ENCODE measurements around the gene PTPRR.
"Not testable (repeated sequence)": the region's sequence is repeated elsewhere in the genome, so short reads cannot be mapped to it uniquely, and the experiment has no call there.

Gene PTPRR

DNA sequence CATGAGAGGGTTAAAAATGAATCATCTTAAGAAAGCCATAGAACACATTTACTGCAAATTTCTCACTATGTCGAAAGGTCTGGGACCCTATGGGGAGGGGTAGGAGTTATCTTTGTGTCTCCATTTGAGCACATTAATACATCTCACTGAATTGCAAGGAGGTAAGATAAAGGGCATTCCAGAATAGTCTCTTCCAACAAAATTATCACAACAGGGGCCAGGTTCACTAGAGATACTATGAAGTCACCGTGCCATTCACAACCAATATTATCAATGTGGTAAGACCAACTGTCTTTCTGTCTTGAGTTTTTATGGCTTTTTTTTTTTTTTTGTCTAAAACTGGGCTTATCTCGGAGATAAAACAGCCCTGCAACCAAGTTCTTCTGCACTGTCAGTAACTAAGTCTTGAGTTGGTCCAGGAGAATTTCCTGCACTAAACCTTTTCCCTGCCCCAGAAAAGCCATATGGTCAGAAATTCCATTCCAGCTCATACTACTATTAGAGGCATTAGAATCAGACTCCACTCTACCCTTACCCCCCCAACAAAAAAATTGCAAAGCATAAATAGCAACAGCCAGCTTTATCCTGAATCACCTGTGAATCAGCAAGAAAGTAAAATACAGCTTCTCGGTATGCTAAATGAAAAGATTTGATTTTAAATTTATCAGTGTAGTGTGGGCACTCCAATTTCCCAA lies 79.7 kb downstream of the PTPRR start:
- DNase-seq (ENCODE audit: low read depth in 2 of 2), result no peak

DNA sequence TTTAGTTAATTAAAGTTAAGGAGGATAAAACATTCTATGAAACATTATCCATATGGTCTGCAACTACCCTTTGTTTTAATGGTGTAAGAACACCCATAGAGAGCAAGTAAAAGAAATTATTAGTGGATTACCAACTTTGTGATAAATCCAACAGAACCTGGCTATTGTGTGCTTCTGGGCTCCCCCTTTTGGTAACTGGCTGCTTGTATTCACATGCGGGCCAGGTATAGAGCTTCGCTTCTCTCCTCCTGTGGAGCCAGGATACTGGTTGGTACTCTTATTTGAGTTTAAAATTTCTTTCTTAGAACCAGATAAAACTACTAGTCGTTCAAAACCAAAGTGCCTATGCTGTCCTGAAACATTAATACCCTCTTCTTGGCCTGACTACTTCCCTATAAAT lies 81.0 kb downstream of the PTPRR start:
- no peak for DNase-seq (ENCODE audit: low read depth in 2 of 2)

DNA sequence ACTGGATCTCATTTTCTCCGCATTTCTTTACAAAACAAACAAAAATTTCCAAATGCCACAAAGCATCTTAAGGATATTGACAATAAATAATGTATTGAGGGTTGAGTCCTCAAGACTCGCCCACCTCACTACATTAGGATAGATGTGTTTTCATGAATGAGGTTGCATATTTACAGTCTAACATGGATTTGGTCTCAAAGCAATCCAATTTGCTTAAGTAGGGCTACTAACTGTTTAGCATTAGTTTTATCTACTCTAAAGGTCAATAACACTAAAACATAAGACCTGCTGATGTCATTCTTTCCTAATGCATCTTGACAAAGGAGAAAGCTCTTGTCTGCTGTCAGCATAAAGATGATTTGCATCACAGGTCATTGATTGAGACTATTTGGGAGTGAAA lies 82.4 kb downstream of the PTPRR start:
- no peak for DNase-seq (ENCODE audit: low read depth in 2 of 2)

DNA sequence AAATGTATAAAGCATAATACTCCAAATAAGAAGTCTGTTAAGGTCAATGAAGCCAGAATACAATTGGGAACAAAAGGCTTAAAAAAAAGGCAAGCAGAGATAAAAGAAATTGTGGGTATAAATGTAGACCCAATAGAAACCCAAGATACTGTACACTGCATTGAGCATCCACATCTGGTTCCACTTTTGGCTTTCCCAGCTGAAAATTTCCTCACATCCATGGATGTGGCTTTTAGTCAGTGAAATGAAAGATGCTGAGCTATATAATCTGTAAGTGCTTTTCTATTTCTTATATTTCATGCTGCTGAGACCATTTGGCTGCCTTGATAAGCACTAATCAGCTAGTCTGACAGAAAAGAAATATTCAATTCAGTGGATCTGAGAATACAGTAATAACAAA lies 83.5 kb downstream of the PTPRR start:
- DNase-seq (ENCODE audit: low read depth in 2 of 2), result no peak

DNA sequence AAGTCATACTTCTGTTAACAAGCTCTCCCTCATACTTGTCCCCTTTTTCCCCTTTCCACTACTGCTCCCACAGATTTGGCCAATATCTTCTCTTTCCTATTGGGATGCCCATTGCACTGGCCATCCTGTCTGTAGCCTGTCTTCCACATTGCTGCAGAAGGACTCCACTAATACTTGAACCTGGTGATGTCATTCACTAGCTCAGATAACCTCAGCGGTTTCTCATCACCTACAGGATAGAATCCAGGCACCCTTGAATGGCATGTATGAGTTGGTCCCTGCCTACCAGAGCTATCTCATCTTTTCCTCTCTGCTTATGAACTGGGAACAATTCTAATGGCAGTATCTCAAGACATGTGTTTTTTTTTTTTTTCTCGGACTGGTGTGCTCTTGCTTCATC lies 84.6 kb downstream of the PTPRR start:
- DNase-seq (ENCODE audit: low read depth in 2 of 2), result no peak

DNA sequence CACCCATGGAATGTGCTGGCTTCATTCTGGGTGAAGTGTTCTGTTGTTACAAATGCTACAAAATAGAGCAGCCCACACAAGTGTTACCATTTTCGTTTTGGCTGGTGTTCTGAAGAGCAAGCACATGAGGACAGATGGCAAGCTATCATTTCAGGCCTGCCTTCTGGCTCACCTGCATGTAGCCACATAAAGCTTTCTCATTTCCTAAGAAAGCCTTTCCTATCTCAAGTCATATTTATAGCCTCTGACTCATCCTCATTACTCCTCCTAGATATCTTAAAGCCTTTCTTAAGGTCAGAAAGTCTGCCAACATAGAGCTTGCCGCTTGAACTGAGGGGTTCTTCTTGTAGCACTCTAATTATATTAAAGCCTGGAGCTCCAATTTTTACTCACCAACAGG lies 89.0 kb downstream of the PTPRR start:
- no peak for DNase-seq (ENCODE audit: low read depth in 2 of 2)

DNA sequence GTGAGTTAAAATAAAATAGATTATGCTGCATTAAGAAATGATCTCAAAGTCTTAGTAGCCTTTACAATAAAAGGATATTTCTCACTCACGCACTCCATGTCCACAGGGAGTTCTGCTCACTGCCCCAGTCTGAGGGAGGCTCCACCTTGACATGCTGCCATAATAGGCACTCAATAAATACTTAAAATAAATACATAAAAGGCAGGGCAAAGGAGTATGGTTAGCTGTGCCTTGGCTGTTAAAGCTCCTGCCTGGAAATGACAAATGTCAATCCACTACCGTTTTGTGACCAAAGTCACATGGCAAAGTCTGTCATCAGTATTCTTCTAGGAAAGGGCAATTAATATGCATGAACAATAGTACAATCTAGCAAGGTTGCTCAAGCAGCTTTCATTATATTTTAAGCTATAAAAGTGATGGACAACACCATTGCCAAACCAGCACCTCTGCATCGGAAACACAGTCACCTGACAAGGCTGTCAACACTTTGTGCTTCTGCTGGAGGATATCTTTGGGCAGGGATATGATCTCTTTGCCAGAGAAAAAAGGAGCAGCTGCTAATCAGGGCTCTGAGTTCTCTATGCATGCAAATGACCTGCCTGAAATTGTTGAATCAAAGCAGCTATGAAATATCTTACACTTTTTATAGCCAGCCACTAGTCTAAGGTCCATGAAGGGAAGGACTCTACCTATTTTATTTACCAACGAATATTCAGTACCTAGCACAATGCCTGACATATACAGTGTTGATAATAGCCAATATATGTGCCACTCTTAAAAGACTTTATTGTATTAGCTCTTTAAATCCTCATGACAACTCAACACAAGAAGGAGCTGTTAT lies 90.1 kb downstream of the PTPRR start:
- no peak for DNase-seq (ENCODE audit: low read depth in 2 of 2)

DNA sequence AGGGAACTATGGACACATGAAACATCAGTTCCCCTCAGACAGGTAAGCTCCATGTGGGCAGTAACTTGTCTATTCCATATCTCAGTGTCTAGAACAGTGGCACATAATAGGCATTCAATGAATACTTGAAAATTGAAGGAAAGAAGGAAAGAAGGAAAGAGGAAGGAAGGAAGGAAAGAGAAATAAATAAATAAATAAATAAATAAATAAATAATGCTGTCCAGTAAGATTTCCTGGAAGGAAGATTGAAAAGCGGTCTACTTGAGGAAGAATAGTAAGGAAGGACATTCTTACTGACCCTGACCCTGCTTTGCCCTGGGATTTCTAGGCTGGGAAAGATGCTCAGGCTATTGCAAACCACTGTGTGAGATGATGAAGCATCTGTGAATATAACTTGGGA lies 91.5 kb downstream of the PTPRR start:
- DNase-seq (ENCODE audit: low read depth in 2 of 2), result no peak

DNA sequence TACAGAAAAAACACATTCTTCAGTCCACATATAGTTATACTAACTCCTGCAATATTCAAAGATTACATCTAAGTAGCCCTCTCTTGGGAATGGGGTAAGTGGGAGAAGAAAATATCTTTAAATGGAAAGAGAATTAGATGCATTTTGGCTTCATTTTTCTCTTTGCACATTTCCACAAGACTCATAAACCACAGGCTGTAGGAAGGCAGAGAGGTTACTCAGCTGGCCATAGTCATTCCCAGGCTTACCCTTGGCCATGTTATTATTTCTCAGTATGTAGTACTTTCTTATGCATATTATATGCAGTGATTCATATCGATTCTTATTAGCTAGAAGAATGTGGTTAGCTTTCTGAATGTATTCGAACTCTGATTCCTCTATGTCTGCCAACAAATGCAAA lies 92.2 kb downstream of the PTPRR start:
- DNase-seq (ENCODE audit: low read depth in 2 of 2), result no peak

DNA sequence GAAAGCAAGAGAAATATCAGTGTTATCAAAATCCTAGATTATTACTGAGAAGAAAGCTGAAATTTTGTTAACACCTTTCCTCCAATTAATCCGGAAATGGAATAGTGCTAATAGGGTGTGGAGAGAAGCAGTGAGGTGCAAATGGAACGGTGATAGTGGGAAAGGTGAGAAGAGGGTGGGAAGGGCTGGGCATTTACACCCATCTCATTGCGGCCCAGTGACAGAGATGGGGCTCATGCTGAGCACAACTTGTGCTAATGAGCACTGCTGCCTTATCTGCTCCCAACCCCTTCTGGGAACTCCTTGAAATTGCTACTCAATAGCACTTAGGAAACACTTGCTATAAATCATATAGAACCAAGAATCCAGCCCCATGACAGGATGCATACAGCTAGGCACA lies 94.4 kb downstream of the PTPRR start:
- no peak for DNase-seq (ENCODE audit: low read depth in 2 of 2)

DNA sequence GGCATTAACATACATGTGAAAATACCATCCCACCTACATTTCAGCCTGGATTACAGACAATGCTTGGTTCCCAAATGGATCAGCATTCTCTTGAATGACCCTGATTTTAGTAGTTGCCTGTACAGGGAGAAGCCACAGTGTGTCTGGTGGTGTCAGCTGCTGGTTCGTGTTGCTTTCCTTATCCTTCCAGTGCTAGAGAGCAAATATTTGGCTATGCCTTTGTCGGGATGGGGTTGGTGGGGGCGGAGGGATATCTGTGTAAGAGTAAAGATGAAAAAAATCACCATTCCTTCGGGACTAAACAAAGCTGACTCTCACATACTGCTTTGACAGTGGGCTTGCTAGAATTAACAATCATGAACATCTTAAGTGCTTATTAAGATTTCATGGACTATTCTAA lies 96.0 kb downstream of the PTPRR start:
- DNase-seq (ENCODE audit: low read depth in 2 of 2), result no peak

DNA sequence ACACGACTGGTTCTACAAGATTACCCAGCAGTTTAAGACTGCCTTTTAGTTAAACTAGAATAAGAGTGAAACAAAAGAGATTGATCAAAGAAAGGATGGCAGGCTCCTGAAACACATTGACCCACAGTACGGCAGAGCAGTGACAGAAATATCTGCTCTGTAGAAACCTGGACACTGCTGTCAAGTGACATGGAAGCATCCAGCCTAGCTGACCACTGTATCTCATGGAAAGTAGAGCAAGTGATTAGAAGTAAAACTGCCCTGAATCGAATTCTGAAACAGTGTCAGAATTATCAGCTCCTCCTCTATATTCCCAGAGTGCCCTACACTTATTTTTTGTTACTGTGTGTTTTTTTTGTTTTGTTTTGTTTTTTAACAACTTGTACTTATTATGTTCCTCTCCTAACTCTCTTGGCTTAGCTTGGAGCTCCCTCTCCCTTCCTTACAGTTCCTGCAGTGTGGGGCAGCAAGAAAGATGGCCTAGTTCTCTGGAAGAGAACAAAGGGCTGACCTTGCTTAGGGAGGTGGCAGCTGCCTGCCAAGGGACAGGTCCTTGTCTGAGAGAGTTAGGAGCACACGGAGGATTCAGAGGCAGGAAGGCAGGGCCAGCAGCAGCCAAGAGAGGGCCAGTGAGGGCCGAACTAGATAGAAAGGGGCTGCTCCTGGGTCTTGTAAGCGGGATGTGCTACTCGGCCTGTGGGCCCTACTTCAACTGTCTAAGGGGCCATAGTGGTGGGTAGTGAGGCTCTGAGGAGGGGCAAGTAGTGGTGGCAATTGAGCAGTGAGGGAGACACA lies 97.2 kb downstream of the PTPRR start:
- no peak for DNase-seq (ENCODE audit: low read depth in 2 of 2)

DNA sequence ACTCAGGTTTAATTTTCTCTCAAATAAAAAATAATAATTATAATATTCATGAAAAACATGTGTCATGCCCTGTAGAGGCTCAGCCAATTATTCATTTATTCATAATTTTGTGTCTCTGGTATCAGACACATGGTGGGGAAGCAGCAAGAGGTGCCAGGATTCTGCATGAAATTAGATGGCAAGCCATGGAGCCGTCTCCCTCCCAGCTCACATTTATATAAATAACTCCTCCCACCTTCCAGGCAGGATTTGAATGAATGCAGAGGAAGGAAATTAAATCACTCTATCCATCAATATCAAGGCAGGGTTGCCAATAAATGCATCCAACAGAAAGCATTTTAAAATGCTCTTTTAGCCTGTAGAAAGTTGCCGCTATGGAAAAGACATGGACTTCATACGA lies 98.1 kb downstream of the PTPRR start:
- DNase-seq (ENCODE audit: low read depth in 2 of 2), result no peak

DNA sequence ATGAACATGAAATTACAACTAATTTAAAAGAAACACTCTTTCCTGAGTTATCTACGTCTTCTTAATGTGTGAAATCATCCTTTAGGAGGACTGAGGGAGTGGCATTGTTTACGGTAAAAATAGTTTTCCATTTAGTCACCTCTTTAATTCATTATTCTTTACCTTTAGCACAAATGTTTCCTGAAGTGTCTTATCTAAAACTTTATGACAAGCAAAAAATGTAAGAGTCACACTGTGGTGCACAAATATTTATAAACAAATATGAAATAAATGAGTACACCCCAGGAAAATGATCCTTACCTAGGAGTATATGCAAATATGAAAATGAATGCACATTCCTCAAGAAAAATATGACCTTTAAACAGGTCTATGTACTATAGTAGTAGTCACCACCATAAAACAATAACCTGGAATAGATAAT lies 104.6 kb downstream of the PTPRR start:
- DNase-seq (ENCODE audit: low read depth in 2 of 2), result no peak

DNA sequence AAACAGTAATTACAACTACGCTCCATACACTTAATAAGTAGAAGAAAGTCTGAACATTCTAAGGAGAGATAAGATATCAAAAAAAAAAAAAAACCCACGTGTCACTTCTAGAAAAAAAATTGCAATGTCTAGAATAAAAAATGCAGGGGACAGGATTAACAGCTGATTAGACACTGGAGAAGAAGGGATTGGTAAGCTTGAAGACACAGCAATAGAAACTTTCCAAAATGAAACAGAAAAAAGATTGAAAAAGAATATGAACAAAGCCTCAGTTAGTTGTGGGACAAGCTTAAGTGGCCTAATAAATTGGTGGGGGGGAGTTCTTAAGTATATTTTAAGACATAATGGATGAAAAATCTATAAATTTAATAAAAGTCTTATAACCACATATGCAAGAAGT lies 105.5 kb downstream of the PTPRR start:
- DNase-seq (ENCODE audit: low read depth in 2 of 2), result no peak

DNA sequence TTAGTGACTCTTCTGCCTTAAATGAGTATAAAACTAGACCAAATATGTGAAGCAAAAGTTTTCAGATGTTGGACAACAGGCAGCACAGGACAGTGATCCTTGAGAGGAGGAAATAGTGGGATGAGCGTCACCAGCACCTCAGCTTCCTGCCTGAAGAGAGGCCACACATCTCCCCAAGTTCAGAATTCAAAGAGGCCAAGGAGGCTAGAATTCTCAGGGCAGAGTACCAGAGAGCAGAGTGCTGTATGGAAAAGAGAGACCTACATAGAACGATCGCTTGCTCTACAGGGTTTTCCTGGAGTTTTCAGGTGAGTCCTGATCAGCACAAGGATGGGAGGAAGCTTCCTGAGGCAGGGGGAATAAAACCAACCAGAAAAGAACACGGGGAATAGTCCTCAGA lies 107.0 kb downstream of the PTPRR start:
- no peak for DNase-seq (ENCODE audit: low read depth in 2 of 2)

DNA sequence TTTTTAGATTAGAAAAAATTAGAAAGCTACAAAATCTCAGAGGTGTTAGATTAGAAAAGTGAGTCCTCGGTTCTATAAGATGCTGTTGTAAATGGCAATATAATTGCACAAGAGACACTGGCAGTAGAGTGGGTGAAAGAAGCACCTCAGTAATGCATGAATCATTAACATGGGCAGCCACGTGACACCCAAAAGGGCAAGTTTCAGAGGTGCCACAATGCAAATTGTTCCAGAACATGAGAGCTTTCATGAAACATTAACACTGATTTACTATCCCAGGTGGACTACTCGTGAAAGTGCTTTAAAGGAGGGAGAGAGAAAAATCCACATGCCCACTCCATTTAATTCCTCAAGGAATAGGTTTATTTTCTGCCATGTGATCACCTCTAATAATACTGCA lies 108.4 kb downstream of the PTPRR start:
- no peak for DNase-seq (ENCODE audit: low read depth in 2 of 2)

DNA sequence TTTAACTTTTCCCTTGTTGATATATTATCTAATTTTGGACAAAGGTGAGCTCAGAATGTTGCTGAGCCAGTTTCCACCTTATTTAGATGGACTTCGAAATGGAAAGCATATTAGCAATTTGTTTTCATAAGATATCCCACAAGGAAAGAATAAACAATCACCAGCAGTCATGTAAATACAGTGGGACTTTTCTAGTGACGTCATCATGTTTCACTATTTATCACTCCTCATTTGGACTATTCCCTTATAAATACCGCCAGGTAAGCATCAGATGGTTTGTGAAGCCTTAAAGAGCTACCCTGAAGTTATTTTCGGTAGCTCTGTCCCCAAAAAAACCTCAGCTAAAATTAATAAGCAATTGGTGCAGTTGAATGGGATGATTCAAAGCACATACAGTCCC lies 110.7 kb downstream of the PTPRR start:
- no peak for DNase-seq (ENCODE audit: low read depth in 2 of 2)

DNA sequence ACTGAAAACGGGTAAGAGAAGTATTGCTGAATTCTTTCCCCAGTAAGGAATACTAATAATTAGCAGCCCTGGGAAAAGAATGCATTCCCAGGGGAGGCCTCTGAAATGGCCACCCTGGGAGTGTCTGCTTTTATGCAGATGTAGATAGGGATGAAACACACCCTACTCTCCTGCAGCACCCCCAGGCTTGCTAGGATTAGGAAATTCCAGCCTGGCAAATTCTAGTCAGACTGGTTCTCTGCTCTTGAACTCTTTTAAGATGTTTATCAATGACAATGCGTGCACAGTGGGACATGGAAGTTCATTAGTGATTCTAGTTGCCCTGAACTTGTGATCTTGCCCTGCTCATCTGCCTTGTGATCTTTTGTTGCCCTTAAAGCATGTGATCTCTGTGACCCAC lies 112.5 kb downstream of the PTPRR start:
- not testable (repeated sequence) for DNase-seq (ENCODE audit: low read depth in 2 of 2)

DNA sequence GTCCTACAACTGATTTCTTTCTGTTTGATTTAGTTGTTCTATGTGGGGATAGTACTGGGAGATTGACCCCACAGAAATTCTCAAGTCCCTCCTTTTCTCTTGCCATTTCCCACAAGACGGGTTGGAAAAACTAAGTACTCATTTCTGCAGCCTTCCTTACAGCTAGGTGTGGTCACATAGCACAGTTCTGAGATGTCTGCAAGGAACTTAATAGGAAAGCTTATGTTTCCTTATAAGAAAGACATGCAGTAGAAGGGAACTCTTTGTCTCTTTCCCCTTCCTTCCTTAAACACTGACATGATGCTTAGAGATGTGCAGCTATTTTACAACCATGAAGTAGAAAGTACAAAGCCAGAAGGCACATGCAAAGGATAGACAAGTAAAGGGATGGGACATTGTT lies 113.7 kb downstream of the PTPRR start:
- DNase-seq (ENCODE audit: low read depth in 2 of 2), result no peak

DNA sequence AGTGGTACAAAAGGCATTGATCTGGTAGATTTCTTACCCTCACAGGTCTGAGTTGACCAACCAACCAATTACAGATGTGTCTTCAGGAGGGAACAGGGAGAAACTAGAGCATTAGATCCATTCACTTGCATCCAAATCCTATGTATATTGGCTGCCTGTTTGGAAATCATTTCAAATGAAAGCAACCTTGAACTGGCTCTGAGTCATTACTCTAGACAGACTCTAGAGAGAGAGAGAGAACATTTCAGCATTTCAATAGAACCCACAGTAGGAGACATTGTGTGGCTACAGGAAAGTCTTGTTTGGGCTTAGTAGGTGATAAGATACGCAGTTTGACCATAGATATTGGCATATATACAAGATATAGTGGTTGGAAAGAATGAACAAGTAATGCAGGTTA lies 114.5 kb downstream of the PTPRR start:
- no peak for DNase-seq (ENCODE audit: low read depth in 2 of 2)

DNA sequence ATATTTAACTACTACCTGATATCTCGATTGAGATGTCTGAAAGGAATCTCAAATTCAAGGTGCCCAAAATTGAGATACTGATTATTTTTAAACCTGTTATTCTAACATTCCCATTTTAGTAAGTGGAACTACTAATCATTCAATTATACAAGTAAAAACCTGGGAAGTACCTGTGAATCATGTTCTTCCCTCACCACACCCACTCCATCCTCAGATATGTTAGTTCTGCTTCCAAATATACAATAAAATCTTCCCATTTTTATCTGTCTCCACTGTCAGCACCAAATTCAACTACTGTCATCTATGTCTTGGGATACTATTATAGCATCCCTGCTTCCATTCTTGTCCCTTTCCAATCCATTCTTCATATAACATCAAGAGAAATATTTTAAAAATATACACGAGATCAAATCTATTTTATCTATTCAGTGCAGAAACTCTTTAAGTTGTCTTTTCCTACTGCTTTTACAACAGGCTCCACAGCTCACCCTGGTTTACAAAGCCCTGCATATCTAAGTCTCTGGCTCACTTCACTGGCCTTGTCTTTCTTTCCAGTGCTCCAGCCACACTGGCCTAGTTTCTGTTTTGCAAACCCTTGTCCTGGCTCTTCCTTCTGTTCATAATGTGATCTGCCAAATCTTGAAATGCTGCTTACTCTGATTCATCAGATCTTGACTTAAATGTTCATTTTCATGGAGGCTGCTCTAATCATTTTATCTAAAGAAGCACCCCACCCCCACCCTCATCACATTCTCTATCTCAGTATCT lies 122.3 kb downstream of the PTPRR start:
- DNase-seq (ENCODE audit: low read depth in 2 of 2), result no peak

Measured in activated CD4-positive, alpha-beta T cell treated with anti-CD3 and anti-CD28 coated beads for 24 hours (primary cell).